ENCODE measurements around the gene TEDC2.

The TEDC2 gene

DNA sequence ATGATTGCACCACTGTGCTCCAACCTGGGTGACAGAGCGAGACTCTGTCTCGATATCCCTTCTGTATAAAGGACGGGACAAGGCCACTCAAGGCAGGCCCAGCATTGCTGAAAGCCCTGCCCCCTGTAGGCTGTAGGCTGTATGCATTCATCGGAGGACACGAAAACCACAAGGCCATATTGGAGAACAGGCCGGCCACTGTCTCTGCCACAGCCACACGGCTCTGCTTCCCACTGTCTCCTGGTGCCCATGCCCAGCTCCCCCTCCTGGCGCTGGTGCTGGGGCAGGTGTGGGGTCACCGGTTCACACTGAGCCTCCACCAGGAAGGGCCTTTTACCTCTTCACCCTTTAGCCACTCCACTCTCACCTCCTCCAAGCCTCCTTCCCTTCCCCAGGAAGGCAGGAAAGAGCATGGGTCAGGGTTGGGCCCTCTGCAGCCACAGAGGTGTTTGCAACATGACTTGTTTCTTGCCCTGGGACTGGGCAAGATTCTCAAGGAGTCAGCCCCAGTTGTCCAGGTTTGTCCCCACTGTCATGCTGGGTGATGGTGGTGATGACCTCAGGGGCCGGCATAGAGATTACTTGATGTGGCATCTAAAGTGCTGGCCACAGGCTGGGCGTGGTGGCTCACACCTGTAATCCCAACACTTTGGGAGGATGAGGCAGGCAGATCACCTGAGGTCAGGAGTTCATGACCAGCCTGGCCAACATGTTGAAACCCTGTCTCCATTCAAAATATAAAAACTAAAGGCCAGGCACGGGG is 5.9 kb downstream of the TEDC2 start:
- in situ Hi-C loops (cut with HindIII; ENCODE audit: low sequenced_read_pairs) = no loop called here
- TF ChIP-seq CTCF (IDR thresholded peaks at IDR 0.05; ENCODE audit: low read depth, low read length) = peak; percentile 35
- DNase-seq (ENCODE audit: low read depth, low spot score) = no peak
- no peak overlapping the region for H3K4me3 ChIP-seq (ENCODE audit: low read depth, low read length)

DNA sequence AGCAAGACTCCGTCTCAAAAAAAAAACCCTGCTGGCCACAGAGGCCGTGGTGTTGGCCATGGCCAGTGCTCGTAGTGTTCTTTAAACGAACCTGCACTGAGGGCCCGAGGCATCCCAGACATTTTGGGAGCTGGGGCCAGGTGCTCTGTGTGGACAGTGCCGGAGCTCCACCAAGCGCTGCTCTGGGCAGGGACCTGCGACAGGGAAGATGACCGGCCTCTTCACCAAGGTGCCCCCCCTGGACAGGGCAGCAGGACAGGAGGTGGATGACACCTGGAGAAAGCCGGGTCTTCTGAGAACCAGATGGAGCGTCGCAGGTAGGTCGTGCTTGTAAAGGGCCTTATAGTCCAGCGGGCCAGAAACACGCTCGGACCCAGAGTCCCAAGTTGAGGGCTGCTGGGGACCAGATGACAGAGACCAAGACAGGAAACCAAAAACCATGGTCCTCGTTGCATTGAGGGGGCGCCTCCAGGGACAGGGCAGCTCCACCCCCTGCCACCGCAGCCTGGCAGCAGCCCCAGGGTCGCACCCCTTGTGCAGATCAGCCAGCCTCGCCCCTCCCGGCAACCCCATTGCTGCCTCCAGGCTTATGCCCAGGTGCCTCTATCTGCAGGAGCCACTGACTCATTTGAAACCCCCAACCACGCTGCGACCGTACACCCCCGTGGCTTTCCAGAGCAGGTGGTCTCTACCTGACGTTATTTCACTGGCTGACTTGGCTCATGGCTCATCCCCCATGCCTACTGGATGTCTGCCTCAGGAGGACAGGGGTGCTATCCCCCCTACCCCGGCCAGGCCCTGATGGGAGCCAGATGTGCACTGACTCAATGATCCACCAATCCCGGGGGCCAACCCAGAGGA is 7.0 kb downstream of the TEDC2 start:
- no peak overlapping the region for H3K4me3 ChIP-seq (ENCODE audit: low read depth, low read length)
- TF ChIP-seq CTCF (IDR thresholded peaks at IDR 0.05; ENCODE audit: low read depth, low read length) = no peak
- no peak for DNase-seq (ENCODE audit: low read depth, low spot score)
- in situ Hi-C loops (cut with HindIII; ENCODE audit: low sequenced_read_pairs) = no loop called here

DNA sequence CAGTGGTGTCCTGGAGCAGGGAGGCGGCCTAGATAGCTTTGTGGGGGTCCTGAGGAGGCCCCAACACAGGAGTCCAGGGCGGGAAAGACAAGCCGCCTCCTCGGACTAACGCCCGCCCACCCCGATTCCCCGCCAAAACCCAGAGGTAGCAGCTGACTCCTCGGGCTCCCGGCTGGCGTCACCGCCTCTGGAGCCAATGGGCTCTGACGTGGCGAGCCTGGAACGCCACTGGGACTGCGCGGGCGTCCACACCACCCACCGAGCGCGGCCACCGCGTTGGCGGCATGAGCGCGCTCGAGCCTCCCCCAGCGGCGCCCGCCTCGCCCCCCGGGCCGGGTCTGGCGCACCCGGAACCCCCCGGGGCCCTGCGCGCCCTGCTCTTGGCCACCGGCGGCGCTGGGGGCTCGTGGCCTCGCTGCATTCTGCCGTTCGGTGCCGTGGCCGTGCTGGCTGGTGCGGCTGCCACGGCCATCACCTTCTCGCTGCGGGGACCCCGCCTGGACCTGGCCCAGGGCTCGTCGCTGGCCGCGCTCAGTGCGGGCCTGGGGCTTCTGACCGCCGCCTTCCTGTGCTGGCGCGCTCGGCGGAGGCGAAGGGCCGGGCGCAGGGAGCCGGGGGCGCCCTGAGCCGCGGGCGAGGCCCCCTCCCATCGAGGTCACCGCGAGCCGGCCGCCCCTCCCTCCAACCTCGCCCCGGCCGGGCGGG is 7.8 kb downstream of the TEDC2 start:
- peak overlapping the region; percentile 21 for H3K4me3 ChIP-seq (ENCODE audit: low read depth, low read length)
- peak; percentile 72 for DNase-seq (ENCODE audit: low read depth, low spot score)
- no peak for TF ChIP-seq CTCF (IDR thresholded peaks at IDR 0.05; ENCODE audit: low read depth, low read length)
- in situ Hi-C loops (cut with HindIII; ENCODE audit: low sequenced_read_pairs) = no loop called here

DNA sequence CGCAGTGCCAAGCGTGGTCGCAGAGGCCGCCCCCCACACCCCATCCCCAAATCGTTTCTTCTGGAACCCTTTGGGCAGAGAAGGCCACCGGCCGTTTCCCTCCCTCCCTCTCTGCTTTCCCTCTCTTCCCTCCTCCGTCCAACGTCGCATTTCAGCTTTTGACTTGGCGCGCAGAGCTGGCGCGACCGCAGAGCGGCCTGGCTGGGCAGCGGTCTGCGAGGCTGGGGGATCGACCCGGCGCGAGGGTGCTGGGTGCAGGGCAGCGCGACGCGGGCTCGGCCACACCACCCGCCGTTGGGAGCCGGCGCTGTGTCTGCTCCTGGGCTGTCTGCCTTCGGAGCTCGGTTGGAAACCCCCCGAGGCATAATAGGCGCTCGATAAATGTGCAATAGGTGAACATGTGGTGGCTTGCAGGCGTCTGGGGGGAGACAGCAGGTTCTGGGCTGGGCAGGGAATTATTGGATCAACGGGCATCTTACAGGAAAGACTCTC is 8.4 kb downstream of the TEDC2 start:
- no peak for TF ChIP-seq CTCF (IDR thresholded peaks at IDR 0.05; ENCODE audit: low read depth, low read length)
- no peak for DNase-seq (ENCODE audit: low read depth, low spot score)
- H3K4me3 ChIP-seq (ENCODE audit: low read depth, low read length) = peak overlapping the region; percentile 21
- in situ Hi-C loops (cut with HindIII; ENCODE audit: low sequenced_read_pairs) = no loop called here

DNA sequence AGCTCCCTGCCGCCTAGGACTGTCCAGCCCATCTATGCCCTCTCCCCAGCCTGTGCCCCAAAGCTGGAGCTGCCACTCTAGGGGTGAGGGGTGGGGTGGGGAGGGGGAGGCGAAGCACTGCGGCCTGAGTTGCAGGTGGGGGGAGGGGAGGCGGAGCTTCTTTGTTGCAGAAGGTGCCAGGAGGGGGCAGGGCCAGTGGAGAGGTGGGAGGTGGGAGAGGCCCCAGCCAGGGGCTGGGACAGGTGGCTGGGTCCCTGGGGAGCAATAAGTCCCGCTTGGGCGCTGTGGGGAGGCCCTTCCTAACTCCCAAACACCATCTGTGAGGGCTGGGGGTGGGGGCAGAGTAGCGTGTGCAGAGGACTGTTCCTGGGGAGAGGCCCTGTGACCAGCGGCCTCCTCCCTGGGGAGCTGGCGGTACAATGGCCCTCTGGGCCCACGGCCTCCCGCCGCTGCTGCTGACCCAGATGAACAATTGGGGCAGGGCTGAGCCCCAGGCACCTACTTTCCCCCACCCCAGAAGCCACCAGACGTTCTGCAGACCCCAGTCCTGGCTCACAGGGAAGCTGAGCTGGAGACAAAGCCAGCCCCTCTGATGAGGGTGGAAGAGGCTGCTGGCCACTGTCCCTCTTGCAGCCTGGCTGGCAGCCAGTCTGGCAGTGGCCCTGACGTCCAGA is 9.0 kb downstream of the TEDC2 start:
- H3K4me3 ChIP-seq (ENCODE audit: low read depth, low read length) = no peak overlapping the region
- no peak for DNase-seq (ENCODE audit: low read depth, low spot score)
- no peak for TF ChIP-seq CTCF (IDR thresholded peaks at IDR 0.05; ENCODE audit: low read depth, low read length)
- in situ Hi-C loops (cut with HindIII; ENCODE audit: low sequenced_read_pairs) = no loop called here
